ENCODE measurements around the gene SP1.
"Not testable (repeated sequence)": the region's sequence is repeated elsewhere in the genome, so short reads cannot be mapped to it uniquely, and the experiment has no call there.

The SP1 gene

DNA sequence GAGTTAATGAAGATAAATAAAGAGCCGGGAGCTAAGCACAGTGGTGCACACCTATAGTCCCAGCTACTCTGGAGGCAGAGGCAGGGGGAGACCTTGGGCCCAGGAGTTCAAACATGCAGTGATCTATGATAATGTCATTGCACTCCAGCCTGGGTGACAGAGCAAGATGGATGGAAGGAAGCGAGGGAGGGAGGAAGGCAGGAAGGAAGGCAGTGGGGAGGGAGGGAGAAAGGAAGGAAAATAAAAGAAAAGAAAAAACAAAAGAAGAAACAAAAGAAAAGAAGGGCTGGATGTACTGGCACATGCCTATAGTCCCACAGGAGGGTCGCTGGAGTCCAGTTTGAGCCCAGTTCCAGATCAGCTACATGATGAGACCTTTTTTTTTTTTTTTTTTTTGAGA is 24.9 kb upstream of the SP1 start:
- H3K4me3 ChIP-seq (replicated peaks; ENCODE audit: low read depth, low read length): no peak overlapping the region
- TF ChIP-seq, protein P1, sequence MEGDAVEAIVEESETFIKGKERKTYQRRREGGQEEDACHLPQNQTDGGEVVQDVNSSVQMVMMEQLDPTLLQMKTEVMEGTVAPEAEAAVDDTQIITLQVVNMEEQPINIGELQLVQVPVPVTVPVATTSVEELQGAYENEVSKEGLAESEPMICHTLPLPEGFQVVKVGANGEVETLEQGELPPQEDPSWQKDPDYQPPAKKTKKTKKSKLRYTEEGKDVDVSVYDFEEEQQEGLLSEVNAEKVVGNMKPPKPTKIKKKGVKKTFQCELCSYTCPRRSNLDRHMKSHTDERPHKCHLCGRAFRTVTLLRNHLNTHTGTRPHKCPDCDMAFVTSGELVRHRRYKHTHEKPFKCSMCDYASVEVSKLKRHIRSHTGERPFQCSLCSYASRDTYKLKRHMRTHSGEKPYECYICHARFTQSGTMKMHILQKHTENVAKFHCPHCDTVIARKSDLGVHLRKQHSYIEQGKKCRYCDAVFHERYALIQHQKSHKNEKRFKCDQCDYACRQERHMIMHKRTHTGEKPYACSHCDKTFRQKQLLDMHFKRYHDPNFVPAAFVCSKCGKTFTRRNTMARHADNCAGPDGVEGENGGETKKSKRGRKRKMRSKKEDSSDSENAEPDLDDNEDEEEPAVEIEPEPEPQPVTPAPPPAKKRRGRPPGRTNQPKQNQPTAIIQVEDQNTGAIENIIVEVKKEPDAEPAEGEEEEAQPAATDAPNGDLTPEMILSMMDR (IDR thresholded peaks at IDR 0.05; ENCODE audit: low read depth, low read length, missing control alignments): no peak
- no peak for DNase-seq (ENCODE audit: extremely low read depth, low read depth)

DNA sequence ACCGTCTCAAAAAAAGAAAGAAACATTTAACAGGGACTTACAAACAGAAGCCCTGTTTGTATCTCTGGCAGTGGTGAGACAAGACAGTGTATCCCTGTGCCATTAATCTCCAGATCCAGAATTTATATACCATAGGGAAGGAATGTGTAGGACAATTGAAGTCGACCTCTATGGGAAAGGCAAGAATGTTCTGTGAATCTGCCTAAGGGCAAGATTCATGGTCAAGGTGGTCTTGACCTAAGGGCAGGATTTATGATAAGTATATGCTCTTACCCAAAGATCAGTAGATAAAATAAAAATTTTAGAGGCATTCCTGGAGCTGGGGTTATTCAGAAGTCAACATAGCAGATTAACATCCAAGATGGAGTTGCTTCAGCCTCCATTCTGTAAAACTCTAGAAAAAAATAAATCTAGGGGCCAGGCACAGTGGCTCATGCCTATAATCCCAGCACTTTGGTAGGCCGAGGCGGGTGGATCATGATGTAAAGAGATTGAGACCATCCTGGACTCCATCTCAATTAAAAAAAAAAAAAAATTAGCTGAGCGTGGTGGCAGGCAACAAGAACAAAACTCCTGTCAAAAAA is 21.0 kb upstream of the SP1 start:
- DNase-seq (ENCODE audit: extremely low read depth, low read depth): no peak
- TF ChIP-seq, protein P1 (IDR thresholded peaks at IDR 0.05; ENCODE audit: low read depth, low read length, missing control alignments): no peak
- no peak overlapping the region for H3K4me3 ChIP-seq (replicated peaks; ENCODE audit: low read depth, low read length)

DNA sequence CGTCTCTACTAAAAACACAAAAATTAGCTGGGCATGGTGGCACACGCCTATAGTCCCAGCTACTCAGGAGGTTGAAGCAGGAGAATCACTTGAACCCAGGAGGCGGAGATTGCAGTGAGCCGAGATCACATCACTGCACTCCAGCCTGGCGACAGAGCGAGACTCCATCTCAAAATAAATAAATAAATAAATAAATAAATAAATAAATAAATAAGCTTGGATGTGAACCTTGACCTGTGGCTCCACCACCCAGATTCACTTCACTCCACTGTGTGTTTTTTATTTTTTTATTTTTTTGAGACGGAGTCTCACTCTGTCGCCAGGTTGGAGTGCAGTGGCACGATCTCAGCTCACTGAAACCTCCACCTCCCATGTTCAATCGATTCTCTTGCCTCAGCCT is 18.3 kb upstream of the SP1 start:
- DNase-seq (ENCODE audit: extremely low read depth, low read depth); H3K4me3 ChIP-seq (replicated peaks; ENCODE audit: low read depth, low read length): not testable (repeated sequence)

DNA sequence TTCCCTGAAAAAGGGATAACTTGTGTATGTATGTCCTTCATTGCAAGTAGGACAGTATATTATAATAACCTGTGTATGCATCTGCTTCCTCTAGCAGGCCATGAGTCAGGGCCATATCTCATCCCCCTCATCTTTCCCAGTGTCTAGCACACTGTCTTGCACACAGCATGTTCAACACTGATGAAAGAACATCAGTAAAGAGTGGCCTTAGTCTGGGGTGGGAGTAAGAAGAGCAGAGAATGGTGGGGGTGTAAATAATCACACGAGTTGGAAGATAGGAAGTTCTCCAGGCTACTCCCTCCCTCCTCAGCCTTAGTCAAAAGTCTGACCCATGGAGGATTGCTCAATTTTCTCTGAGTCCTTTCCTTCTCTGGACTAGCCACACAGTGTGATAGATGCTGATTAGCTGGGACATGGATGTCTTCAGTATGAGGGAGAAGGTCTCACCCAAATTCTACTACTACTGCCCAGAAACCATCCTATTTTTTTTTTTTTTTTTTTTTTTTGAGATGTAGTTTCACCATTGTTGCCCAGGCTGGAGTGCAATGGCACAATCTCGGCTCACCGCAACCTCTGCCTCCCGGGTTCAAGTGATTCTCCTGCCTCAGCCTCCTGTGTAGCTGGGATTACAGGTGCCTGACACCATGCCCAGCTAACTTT is 14.6 kb upstream of the SP1 start:
- DNase-seq (ENCODE audit: extremely low read depth, low read depth): no peak
- no peak overlapping the region for H3K4me3 ChIP-seq (replicated peaks; ENCODE audit: low read depth, low read length)
- TF ChIP-seq, protein P1 (IDR thresholded peaks at IDR 0.05; ENCODE audit: low read depth, low read length, missing control alignments): no peak

DNA sequence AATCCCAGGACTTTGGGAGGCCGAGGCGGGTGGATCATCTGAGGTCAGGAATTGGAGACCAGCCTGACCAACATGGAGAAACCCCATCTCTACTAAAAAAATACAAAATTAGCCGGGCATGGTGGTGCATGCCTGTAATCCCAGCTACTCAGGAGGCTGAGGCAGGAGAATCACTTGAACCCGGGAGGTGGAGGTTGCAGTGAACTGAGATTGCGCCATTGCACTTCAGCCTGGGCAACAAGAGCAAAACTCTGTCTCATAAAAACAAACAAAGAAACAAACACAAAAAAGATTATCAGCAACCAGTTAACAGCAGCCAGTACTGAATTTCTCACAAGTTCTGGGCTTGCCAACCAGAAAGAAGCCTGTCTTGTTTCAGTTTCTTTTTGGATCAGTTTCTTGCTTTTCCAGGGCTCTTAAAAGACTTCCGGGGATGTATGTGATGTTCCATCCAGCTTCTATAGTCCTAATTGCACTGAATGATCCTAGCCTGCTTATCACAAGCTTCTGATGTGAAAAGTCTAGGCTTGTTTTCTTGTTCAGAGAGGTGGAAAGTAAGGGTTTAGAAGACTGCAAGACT is 6.3 kb upstream of the SP1 start:
- DNase-seq (ENCODE audit: extremely low read depth, low read depth); H3K4me3 ChIP-seq (replicated peaks; ENCODE audit: low read depth, low read length): not testable (repeated sequence)

DNA sequence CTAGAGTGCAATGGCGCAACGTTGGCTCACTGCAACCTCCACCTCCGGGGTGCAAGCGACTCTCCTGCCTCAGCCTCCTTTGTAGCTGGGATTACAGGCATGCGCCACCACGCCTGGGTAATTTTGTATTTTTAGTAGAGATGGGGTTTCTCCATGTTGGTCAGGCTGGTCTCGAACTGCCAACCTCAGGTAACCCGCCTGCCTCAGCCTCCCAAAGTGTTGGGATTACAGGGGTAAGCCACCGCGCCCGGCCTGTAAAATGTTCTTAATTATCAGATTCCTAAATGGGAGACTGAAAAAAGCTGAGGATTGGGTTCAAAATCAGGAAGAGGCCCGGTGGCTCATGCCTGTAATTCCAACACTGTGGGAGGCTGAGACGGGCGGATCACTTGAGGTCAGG is 5.7 kb upstream of the SP1 start:
- DNase-seq (ENCODE audit: extremely low read depth, low read depth); H3K4me3 ChIP-seq (replicated peaks; ENCODE audit: low read depth, low read length): not testable (repeated sequence)

DNA sequence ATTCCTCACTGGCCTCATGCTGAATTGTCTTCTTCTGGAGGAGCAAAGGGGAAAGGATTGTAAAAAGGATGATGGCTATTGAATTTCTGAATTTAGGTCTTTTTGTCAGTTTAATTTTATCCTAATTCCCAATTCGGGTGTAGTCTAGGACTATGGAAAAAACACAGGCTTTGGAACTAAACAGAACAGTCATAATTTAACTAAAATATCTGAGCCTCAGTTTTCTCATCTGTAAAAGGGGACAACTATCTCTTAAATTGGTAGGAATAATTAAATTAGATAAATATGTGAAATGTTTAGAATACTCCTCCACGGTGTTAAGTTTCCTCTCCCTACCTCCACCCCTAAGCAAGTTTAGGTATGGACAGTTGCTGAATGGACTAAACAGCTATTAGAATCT is 3.2 kb upstream of the SP1 start:
- DNase-seq (ENCODE audit: extremely low read depth, low read depth): no peak
- TF ChIP-seq, protein P1 (IDR thresholded peaks at IDR 0.05; ENCODE audit: low read depth, low read length, missing control alignments): no peak
- H3K4me3 ChIP-seq (replicated peaks; ENCODE audit: low read depth, low read length): no peak overlapping the region

DNA sequence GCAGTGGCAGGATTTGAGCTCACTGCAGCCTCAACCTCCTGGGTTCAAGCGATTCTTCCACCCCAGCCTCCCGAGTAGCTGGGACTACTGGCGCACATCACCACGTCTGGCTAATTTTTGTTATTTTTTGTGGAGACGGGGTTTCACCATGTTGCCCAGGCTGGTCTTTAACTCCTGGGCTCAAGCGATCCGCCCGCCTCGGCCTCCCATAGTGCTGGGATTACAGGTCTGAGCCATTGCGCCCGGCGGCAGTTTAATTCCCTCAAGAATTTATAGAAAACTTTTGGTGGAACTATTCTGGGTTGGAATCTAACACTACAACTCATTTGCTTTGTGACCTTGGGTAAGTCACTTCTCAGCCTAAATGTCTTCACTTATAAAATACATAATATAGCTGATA is 1.8 kb upstream of the SP1 start:
- no peak for DNase-seq (ENCODE audit: extremely low read depth, low read depth)
- H3K4me3 ChIP-seq (replicated peaks; ENCODE audit: low read depth, low read length): no peak overlapping the region
- TF ChIP-seq, protein P1 (IDR thresholded peaks at IDR 0.05; ENCODE audit: low read depth, low read length, missing control alignments): no peak
